HEK293T (cell line): Measurements from ENCODE around the gene OR51E1.

Experiments used
- CTCF ChIA-PET: fragments of 350-600 bp; formaldehyde crosslinking; extraction: SDS; loops from one replicate; lab custom pipeline; 2021; ENCODE audit warnings: antibody characterized with exemption, inconsistent platforms; lab: Yijun Ruan, JAX
- POLR2A ChIA-PET: fragments of 350-600 bp; formaldehyde crosslinking; extraction: SDS; loops from one replicate; lab custom pipeline; 2020; ENCODE audit warnings: antibody characterized with exemption, inconsistent platforms; lab: Yijun Ruan, JAX
- DNase-seq: peaks from one replicate; pipeline ENCODE4 v3.0.0; 2012; ENCODE audit warnings: mixed read lengths; ENCODE audit errors: extremely low spot score
- ARNT ChIP-seq: fragments of 450-650 bp; IDR thresholded peaks from 2 replicates; pipeline ENCODE4 v1.6.1; 2017; ENCODE audit warnings: mild to moderate bottlenecking
- CTBP1 ChIP-seq: fragments of 450-650 bp; IDR thresholded peaks from 2 replicates; pipeline ENCODE4 v1.6.1; 2016; ENCODE audit warnings: borderline replicate concordance
- ELF4 ChIP-seq: fragments of 450-650 bp; IDR thresholded peaks from 2 replicates; pipeline ENCODE4 v1.6.1; 2017; ENCODE audit warnings: antibody characterized with exemption
- FOXA1 ChIP-seq: fragments of 450-650 bp; IDR thresholded peaks from 2 replicates; pipeline ENCODE4 v1.6.1; 2016; ENCODE audit warnings: mild to moderate bottlenecking
- FOXK2 ChIP-seq: fragments of 450-650 bp; IDR thresholded peaks from 2 replicates; pipeline ENCODE4 v1.6.1; 2016; ENCODE audit warnings: mild to moderate bottlenecking
- FOXM1 ChIP-seq: fragments of 450-650 bp; IDR thresholded peaks from 2 replicates; pipeline ENCODE4 v1.6.1; 2017; ENCODE audit warnings: mild to moderate bottlenecking, borderline replicate concordance
- L3MBTL2 ChIP-seq: fragments of 450-650 bp; conservative IDR thresholded peaks from 2 replicates; pipeline ENCODE4 v1.6.1; 2016; ENCODE audit warnings: mild to moderate bottlenecking
- LEF1 ChIP-seq: fragments of 450-650 bp; IDR thresholded peaks from 2 replicates; pipeline ENCODE4 v1.6.1; 2017; ENCODE audit warnings: mild to moderate bottlenecking, borderline replicate concordance
- NFRKB ChIP-seq: fragments of 450-650 bp; IDR thresholded peaks from 2 replicates; pipeline ENCODE4 v1.6.1; 2016; ENCODE audit warnings: mild to moderate bottlenecking, moderate library complexity
- SP1 ChIP-seq: fragments of 450-650 bp; IDR thresholded peaks from 2 replicates; pipeline ENCODE4 v1.6.1; 2017
- SUZ12 ChIP-seq: fragments of 450-650 bp; IDR thresholded peaks from 2 replicates; pipeline ENCODE4 v1.6.1; 2016; ENCODE audit warnings: mild to moderate bottlenecking
- TARDBP ChIP-seq: fragments of 450-650 bp; IDR thresholded peaks from 2 replicates; pipeline ENCODE4 v1.6.1; 2016
- ZNF384 ChIP-seq: fragments of 450-650 bp; IDR thresholded peaks from 2 replicates; pipeline ENCODE4 v1.6.1; 2016
- TF ChIP-seq, protein P1 (sequence below): fragments of 450-650 bp; IDR thresholded peaks from 2 replicates; pipeline ENCODE4 v1.6.1; 2016

OR51E1 gene

DNA sequence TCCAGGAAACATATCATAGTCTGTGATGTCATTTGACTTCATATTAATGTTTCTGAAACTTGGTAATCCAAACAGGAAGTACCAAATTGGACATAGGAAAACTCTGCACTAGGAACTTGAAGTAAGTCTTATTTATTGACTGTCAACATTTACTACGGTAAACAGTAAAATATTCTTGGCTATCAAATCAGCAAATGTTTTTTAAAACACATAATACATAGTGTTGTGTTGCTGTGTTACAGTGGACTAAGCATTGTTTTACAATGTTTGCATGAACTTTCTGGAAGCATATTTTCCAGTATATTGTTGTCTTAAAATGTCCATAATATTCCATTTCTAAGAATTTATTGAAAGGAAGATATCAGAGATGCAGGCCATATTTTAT, 56.6 kb downstream of the OR51E1 start:
- ChIA-PET POLR2A (no interaction called here), CTCF (no interaction called here)
- DNase-seq = no peak
- TF ChIP-seq FOXA1 = no peak
- TF ChIP-seq FOXM1 = no peak
- TF ChIP-seq CTBP1 = no peak
- no peak for TF ChIP-seq ZNF384
- TF ChIP-seq SP1 = no peak
- no peak for TF ChIP-seq L3MBTL2

DNA sequence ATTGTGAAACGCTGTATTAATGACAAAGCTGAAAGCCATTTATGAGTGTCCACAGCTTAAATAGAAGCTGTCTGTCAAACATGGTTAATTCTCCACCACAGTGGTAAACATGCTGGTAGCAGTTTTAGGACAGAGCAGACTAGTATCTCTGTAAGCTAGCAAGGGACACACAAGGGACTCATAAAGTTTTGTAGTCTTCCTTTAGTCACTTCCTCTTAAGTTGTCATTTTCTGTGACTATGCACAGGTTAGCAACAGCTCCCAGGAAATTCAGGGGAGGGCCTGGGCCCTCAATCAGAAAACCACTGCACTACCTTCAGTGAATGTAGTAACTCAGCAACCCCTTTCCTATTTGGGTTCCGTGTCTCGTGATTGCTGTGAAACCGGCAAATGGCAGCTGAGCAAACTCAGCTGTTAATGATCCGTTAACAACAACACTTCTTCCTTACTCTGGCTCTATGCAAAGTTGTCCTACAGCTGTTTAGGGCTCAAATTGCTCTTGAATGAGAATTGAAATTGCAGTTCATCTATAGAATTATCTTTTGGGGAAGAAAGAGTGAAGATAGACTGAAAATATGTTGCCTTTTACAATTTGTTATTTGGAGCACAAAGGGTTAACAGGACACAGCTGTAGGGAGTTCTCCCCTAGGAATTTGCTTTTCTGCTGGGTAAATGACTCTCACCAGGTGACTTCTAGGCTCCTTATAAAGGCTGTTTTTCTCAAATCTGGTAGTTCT, 60.4 kb downstream of the OR51E1 start, which contains the start of gene MMP26:
TSS of gene MMP26 (plus strand) at position 731 of the 736 bp plus-strand sequence.
- POLR2A ChIA-PET = no interaction called here
- no peak for TF ChIP-seq FOXK2
- no peak for TF ChIP-seq ZNF384
- DNase-seq = no peak
- CTCF ChIA-PET = no interaction called here

DNA sequence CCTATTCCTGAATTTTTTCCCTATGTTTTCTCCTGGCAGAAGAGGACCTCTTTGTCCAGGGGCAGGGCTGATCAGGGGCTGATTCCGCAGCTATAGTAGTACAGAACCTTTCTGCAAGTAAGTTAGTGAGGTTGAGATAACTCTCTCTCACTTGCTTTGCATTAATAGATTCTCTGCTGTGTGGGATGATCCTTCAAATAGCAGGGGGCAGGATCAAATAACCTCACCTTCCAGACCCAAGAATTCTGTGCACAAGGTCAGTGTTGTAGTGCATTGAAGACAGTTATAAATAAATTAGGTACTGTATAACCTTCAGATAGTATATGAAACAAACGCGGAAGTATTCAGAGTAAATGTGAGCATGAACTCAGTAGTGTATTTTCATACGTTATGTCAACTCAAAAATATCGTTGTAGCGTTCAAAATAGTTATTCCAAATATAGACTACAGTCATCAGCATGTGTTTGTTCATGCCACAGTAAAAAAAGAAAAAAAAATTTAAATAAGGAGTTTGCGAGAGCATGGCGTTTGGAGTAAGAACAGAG, 61.1 kb downstream of the OR51E1 start:
- TF ChIP-seq FOXK2 (no peak), FOXA1 (no peak), FOXM1 (no peak), ZNF384 (no peak), NFRKB (no peak), TARDBP (no peak), SP1 (no peak), L3MBTL2 (no peak), SUZ12 (no peak), LEF1 (no peak), ARNT (no peak), ELF4 (no peak)
- TF ChIP-seq, protein P1, sequence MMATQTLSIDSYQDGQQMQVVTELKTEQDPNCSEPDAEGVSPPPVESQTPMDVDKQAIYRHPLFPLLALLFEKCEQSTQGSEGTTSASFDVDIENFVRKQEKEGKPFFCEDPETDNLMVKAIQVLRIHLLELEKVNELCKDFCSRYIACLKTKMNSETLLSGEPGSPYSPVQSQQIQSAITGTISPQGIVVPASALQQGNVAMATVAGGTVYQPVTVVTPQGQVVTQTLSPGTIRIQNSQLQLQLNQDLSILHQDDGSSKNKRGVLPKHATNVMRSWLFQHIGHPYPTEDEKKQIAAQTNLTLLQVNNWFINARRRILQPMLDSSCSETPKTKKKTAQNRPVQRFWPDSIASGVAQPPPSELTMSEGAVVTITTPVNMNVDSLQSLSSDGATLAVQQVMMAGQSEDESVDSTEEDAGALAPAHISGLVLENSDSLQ = no peak
- no peak for DNase-seq
- ChIA-PET POLR2A (no interaction called here), CTCF (no interaction called here)
